HepG2 (cell line): Measurements from ENCODE around the gene SNN. TPM values are rescaled to one million over a fixed set of nuclear protein-coding genes. Genes with fewer than 3 reads are reported as not detected.

ENCODE experiments used
- ATAC-seq: fragments of 200-7000 bp; cut with Tn5 transposase; 3 replicates; pipeline ENCODE4 v1.9.1; 2020; ENCODE audit warnings: mild to moderate bottlenecking, moderate library complexity
- BruUV-seq: library from RNA; stranded (reverse); fragments of 400-500 nt; replicated peaks from 2 replicates; lab custom pipeline; 2021; lab: Mats Ljungman, UMichigan
- CTCF ChIA-PET: fragments of 300-600 bp; formaldehyde crosslinking; extraction: SDS; loops from one replicate; lab custom pipeline; 2021; ENCODE audit warnings: low total read pairs, inconsistent platforms, low intra/inter-chr PET ratio; lab: Yijun Ruan, JAX
- POLR2A ChIA-PET: fragments of 350-600 bp; sonication (Branson Sonifier 250); formaldehyde crosslinking; loops from one replicate; lab custom pipeline; 2020; ENCODE audit warnings: antibody characterized with exemption, inconsistent platforms; lab: Yijun Ruan, JAX
- DNase-seq: peaks from one replicate; pipeline ENCODE4 v3.0.0-alpha.2; 2015; ENCODE audit warnings: low spot score
- FAIRE-seq: peaks from 3 replicates; lab custom pipeline; 2011; peaks lifted over from hg19 to GRCh38; lab: Jason Lieb, UNC
- H2AFZ ChIP-seq: one replicate; pipeline ENCODE4 v1.6.1; 2011; ENCODE audit warnings: low read length, inconsistent platforms
- H3K27ac ChIP-seq: fragments of 300-600 bp; 3 replicates; pipeline ENCODE4 v1.8.0; 2011; ENCODE audit warnings: mixed run types, mild to moderate bottlenecking, mixed read lengths, low read length, inconsistent platforms; ENCODE audit not compliant: insufficient read depth; ENCODE audit errors: extremely low read length
- H3K27me3 ChIP-seq, 2 experiments: fragments of 200-600 bp in 1 of 2; 2 replicates in 1 of 2; 3 replicates in 1 of 2; pipeline versions ENCODE4 v1.6.0 to v1.8.0; 2011; ENCODE audit warnings: low read length in 2 of 2, mild to moderate bottlenecking in 2 of 2, moderate library complexity in 2 of 2, inconsistent platforms in 1 of 2; ENCODE audit not compliant: insufficient read depth in 2 of 2, control insufficient read depth in 1 of 2
- H3K36me3 ChIP-seq, 2 experiments: fragments of 200-600 bp in 1 of 2; replicated peaks in 1 of 2; 2 replicates in 1 of 2; 3 replicates in 1 of 2; pipeline versions ENCODE4 v1.5.1 to v1.8.0; 2011; ENCODE audit warnings: low read length in 2 of 2, inconsistent platforms in 1 of 2; ENCODE audit not compliant: insufficient read depth in 2 of 2, control insufficient read depth in 1 of 2
- H3K4me1 ChIP-seq: 2 replicates; pipeline ENCODE4 v1.5.1; 2012; ENCODE audit warnings: low read length, inconsistent platforms; ENCODE audit not compliant: insufficient read depth
- H3K4me2 ChIP-seq: 2 replicates; pipeline ENCODE4 v1.6.0; 2011; ENCODE audit warnings: low read depth, low read length, inconsistent platforms
- H3K4me3 ChIP-seq, 3 experiments: fragments of 200-600 bp in 1 of 3; sonication (generic), shearing (Covaris generic) in 1 of 3; replicated peaks in 1 of 3; 2 replicates each; pipeline ENCODE4 v1.5.1; 2011 to 2016; ENCODE audit warnings: low read length in 3 of 3, inconsistent platforms in 2 of 3, low read depth in 2 of 3, mild to moderate bottlenecking in 2 of 3, control low read depth in 1 of 3, mixed read lengths in 1 of 3; ENCODE audit not compliant: insufficient read depth in 1 of 3
- H3K79me2 ChIP-seq: one replicate; pipeline ENCODE4 v1.6.1; 2011; ENCODE audit warnings: low read length, inconsistent platforms; ENCODE audit not compliant: insufficient read depth
- H3K9ac ChIP-seq: 2 replicates; pipeline ENCODE4 v1.6.0; 2011; ENCODE audit warnings: mild to moderate bottlenecking, low read depth, low read length, inconsistent platforms; ENCODE audit not compliant: insufficient read depth
- H3K9me3 ChIP-seq: 2 replicates; pipeline ENCODE4 v1.5.1; 2012; ENCODE audit warnings: mild to moderate bottlenecking, low read length
- H4K20me1 ChIP-seq: 2 replicates; pipeline ENCODE4 v1.6.0; 2011; ENCODE audit warnings: inconsistent platforms, mild to moderate bottlenecking, low read length, moderate library complexity; ENCODE audit not compliant: insufficient read depth
- BHLHE40 ChIP-seq: IDR thresholded peaks from 2 replicates; pipeline ENCODE4 v1.6.1; 2011; ENCODE audit warnings: low read length, improper control_type of control experiment
- HNF4A ChIP-seq: sonication (generic); formaldehyde crosslinking; IDR thresholded peaks from 2 replicates; pipeline ENCODE4 v1.4.0; 2020; ENCODE audit warnings: missing genetic modification reagents
- KAT7 ChIP-seq: IDR thresholded peaks from 2 replicates; pipeline ENCODE4 v1.6.1; 2018; ENCODE audit warnings: borderline replicate concordance, missing compliant biosample characterization
- MNT ChIP-seq: fragments of 450-650 bp; IDR thresholded peaks from 2 replicates; pipeline ENCODE4 v1.6.1; 2016
- SETDB1 ChIP-seq: sonication (generic); formaldehyde crosslinking; IDR thresholded peaks from 2 replicates; pipeline ENCODE4 v1.5.1; 2020; ENCODE audit warnings: missing genetic modification reagents, mild to moderate bottlenecking, borderline replicate concordance
- TERF1 ChIP-seq: sonication (generic); formaldehyde crosslinking; IDR thresholded peaks from 2 replicates; pipeline ENCODE4 v1.8.0; 2022; ENCODE audit warnings: mild to moderate bottlenecking, missing genetic modification reagents, moderate library complexity
- ZNF75D ChIP-seq: sonication (generic); formaldehyde crosslinking; IDR thresholded peaks from 2 replicates; pipeline ENCODE4 v1.8.1; 2023; ENCODE audit warnings: missing genetic modification reagents, mild to moderate bottlenecking, borderline replicate concordance
- WGBS: methylation state at CpG from one replicate; pipeline ENCODE4 v1.1.6; 2017; ENCODE audit warnings: low lambda C conversion rate; 5-methylcytosine and 5-hydroxymethylcytosine counted together
- in situ Hi-C: cut with HindIII; loops from 2 replicates; pipeline ENCODE4 v1.10.0; 2017; ENCODE audit warnings: low pct_unique_long_range_greater_than_20kb; ENCODE audit not compliant: extremely low pct_ligation_motif_present
- intact Hi-C: fragments of 100-400 bp; cut with micrococcal nuclease; formaldehyde crosslinking; loops from one replicate; pipeline ENCODE4 v1.10.0; 2022; ENCODE audit not compliant: unreplicated experiment
- polyA plus RNA-seq, 8 experiments: library from polyadenylated mRNA; depleted of rRNA in 3 of 8; stranded (reverse) in 7 of 8; unstranded in 1 of 8; fragments of >200 nt; fragmentation: Illumina TruSeq in 4 of 8; extraction: Trizol in 4 of 8; gene quantifications; 2 replicates each; pipeline versions ENCODE4 v1.2.1 to v1.2.3, GENCODE V29; 2011 to 2016; ENCODE audit warnings: low read depth in 4 of 8, missing spikeins in 1 of 8, mixed read lengths in 1 of 8; ENCODE audit not compliant: insufficient read depth in 1 of 8
- total RNA-seq, 5 experiments: library from RNA; depleted of rRNA; stranded (reverse); fragments of >200 nt; fragmentation: Illumina TruSeq; extraction: Trizol; gene quantifications; 2 replicates each; pipeline ENCODE4 v1.2.3, GENCODE V29; 2016; ENCODE audit warnings: low read depth in 1 of 5
- TF ChIP-seq, protein P1 (sequence below): sonication (generic); formaldehyde crosslinking; IDR thresholded peaks from 2 replicates; pipeline ENCODE4 v1.4.0; 2020; ENCODE audit warnings: mild to moderate bottlenecking, missing genetic modification reagents

The SNN gene
- total and polyA plus RNA-seq, 2 of the 13 experiments (the other 11 are each of a cell fraction or from before 2014, with no cell fraction given), result 5.2 to 8.4 TPM

DNA sequence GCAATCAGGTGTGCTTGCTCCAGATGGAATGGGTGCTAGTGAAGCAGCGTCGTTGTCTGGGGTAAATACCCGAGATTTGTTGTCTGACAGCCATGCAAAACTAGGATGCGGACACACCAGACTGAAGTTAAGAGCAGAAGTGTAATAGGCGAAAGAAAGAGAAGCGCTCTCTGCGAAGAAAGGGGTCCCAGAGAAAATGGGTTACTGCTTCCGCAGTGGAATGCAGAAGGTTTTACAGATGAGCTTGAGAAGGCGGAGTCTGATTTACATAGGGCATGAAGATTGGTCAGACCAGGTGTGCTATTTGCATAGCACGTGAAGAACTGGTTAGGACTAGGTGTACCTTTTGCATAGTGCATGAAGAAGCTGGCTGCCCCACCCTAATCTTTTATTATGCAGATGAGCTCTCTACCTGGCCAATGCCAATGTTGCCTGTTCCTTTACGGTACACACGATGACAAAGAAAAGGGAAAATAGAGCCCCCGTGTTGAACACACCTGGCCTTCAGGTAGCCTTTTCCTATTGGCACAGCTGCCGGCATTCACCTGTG, 32.0 kb upstream of the SNN start:
- POLR2A ChIA-PET, result interaction anchor here (1.0 kb wide), 1 partner anchor 50 kb away, joined by 3 read pairs; the partner anchor contains the start of gene LITAF
- peaks cover 44% of the 10 kb centered on the region for H3K4me1 ChIP-seq
- TF ChIP-seq SETDB1 (CRISPR knock-in tag), result no peak
- 0 out of 2 replicates have a peak, but pooled peaks have one; percentile 41 for TF ChIP-seq ZNF75D
- no peak for TF ChIP-seq TERF1
- peak; percentile 18; the same call in 1 of the 2 replicates for TF ChIP-seq MNT
- peak; percentile 86 for TF ChIP-seq BHLHE40
- TF ChIP-seq, protein P1, sequence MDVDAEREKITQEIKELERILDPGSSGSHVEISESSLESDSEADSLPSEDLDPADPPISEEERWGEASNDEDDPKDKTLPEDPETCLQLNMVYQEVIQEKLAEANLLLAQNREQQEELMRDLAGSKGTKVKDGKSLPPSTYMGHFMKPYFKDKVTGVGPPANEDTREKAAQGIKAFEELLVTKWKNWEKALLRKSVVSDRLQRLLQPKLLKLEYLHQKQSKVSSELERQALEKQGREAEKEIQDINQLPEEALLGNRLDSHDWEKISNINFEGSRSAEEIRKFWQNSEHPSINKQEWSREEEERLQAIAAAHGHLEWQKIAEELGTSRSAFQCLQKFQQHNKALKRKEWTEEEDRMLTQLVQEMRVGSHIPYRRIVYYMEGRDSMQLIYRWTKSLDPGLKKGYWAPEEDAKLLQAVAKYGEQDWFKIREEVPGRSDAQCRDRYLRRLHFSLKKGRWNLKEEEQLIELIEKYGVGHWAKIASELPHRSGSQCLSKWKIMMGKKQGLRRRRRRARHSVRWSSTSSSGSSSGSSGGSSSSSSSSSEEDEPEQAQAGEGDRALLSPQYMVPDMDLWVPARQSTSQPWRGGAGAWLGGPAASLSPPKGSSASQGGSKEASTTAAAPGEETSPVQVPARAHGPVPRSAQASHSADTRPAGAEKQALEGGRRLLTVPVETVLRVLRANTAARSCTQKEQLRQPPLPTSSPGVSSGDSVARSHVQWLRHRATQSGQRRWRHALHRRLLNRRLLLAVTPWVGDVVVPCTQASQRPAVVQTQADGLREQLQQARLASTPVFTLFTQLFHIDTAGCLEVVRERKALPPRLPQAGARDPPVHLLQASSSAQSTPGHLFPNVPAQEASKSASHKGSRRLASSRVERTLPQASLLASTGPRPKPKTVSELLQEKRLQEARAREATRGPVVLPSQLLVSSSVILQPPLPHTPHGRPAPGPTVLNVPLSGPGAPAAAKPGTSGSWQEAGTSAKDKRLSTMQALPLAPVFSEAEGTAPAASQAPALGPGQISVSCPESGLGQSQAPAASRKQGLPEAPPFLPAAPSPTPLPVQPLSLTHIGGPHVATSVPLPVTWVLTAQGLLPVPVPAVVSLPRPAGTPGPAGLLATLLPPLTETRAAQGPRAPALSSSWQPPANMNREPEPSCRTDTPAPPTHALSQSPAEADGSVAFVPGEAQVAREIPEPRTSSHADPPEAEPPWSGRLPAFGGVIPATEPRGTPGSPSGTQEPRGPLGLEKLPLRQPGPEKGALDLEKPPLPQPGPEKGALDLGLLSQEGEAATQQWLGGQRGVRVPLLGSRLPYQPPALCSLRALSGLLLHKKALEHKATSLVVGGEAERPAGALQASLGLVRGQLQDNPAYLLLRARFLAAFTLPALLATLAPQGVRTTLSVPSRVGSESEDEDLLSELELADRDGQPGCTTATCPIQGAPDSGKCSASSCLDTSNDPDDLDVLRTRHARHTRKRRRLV, result 0 out of 2 replicates have a peak, but pooled peaks have one; percentile 39
- TF ChIP-seq KAT7 (CRISPR knock-in tag), result no peak
- TF ChIP-seq HNF4A (CRISPR knock-in tag), result no peak
- H3K36me3 ChIP-seq, result no peaks in the 10 kb centered on the region
- no peak overlapping the region for H3K27ac ChIP-seq
- in situ Hi-C loops, result no loop called here
- no peak for FAIRE-seq
- no peak overlapping the region for H2AFZ ChIP-seq
- ATAC-seq, result peak; percentile 8; the same call in 1 of the 3 replicates
- DNase-seq, result peak; percentile 56
- no peak overlapping the region for H3K4me3 ChIP-seq
- no peak overlapping the region for H3K9ac ChIP-seq
- no peaks in the 10 kb centered on the region for H3K9me3 ChIP-seq
- no TSS peak for BruUV-seq
- intact Hi-C loops, result no loop called here
- 0 out of 2 replicates have a peak overlapping the region, but pooled peaks have one; percentile 1 for H3K4me2 ChIP-seq
- H4K20me1 ChIP-seq, result no peaks in the 10 kb centered on the region
- peaks cover 0 to 13% of the 10 kb centered on the region in 2 experiments; a peak in 2 of 5 replicates for H3K27me3 ChIP-seq
- CTCF ChIA-PET, result no interaction called here
- no peaks in the 10 kb centered on the region for H3K79me2 ChIP-seq
- 22% methylated on average over 14 of the region's 14 CpGs for WGBS
